HepG2 (cell line): ENCODE results near the gene TOMM6. TPM values are rescaled to one million over a fixed set of nuclear protein-coding genes. Genes with fewer than 3 reads are reported as not detected.

Experiments
- AHR ChIP-seq: IDR thresholded peaks from 2 replicates; pipeline ENCODE4 v1.6.1; 2018; ENCODE audit warnings: missing genetic modification reagents, missing compliant biosample characterization
- FIP1L1 ChIP-seq: fragments of 200-400 bp; formaldehyde crosslinking; IDR thresholded peaks from 2 replicates; pipeline ENCODE4 v1.6.1; 2018; ENCODE audit warnings: low read depth, mild to moderate bottlenecking, low read length, moderate library complexity, borderline replicate concordance; ENCODE audit not compliant: insufficient read depth
- FOXP4 ChIP-seq: sonication (generic); formaldehyde crosslinking; IDR thresholded peaks from 2 replicates; pipeline ENCODE4 v1.4.0; 2020; ENCODE audit warnings: missing genetic modification reagents
- HOXA9 ChIP-seq: sonication (generic); formaldehyde crosslinking; IDR thresholded peaks from 2 replicates; pipeline ENCODE4 v1.8.1; 2022; ENCODE audit warnings: missing genetic modification reagents, mild to moderate bottlenecking, moderate library complexity, borderline replicate concordance
- MED1 ChIP-seq: sonication (generic); formaldehyde crosslinking; IDR thresholded peaks from 2 replicates; pipeline ENCODE4 v1.4.0; 2020; ENCODE audit warnings: missing genetic modification reagents
- MIXL1 ChIP-seq: IDR thresholded peaks from 2 replicates; pipeline ENCODE4 v1.6.1; 2016
- SOX13 ChIP-seq, 3 experiments: fragments of 450-650 bp in 1 of 3; sonication (generic) in 1 of 3; formaldehyde crosslinking in 1 of 3; IDR thresholded peaks in 2 of 3; conservative IDR thresholded peaks in 1 of 3; 2 replicates each; pipeline versions ENCODE4 v1.5.0 to v1.6.1; 2016 to 2020; ENCODE audit warnings: antibody characterized with exemption in 1 of 3, mild to moderate bottlenecking in 1 of 3, missing compliant biosample characterization in 1 of 3, missing genetic modification reagents in 1 of 3, moderate library complexity in 1 of 3
- SP1 ChIP-seq, 2 experiments: fragments of 450-650 bp in 1 of 2; sonication (generic) in 1 of 2; formaldehyde crosslinking in 1 of 2; IDR thresholded peaks; 2 replicates each; pipeline versions ENCODE4 v1.4.0 to v1.6.1; 2016 to 2020; ENCODE audit warnings: missing genetic modification reagents in 1 of 2
- ZBTB26 ChIP-seq: IDR thresholded peaks from 2 replicates; pipeline ENCODE4 v1.6.1; 2016; ENCODE audit warnings: missing compliant biosample characterization, missing genetic modification reagents, borderline replicate concordance
- ZBTB42 ChIP-seq: sonication (generic); formaldehyde crosslinking; IDR thresholded peaks from 2 replicates; pipeline ENCODE4 v1.5.0; 2020; ENCODE audit warnings: mild to moderate bottlenecking, missing genetic modification reagents
- ZFP62 ChIP-seq: sonication (generic); formaldehyde crosslinking; IDR thresholded peaks from 2 replicates; pipeline ENCODE4 v1.4.0; 2020; ENCODE audit warnings: missing genetic modification reagents
- ZNF251 ChIP-seq: sonication (generic); formaldehyde crosslinking; IDR thresholded peaks from 2 replicates; pipeline ENCODE4 v1.9.0; 2021; ENCODE audit warnings: mild to moderate bottlenecking, missing genetic modification reagents
- ZNF629 ChIP-seq: sonication (generic); formaldehyde crosslinking; conservative IDR thresholded peaks from 2 replicates; pipeline ENCODE4 v1.5.0; 2020; ENCODE audit warnings: missing genetic modification reagents
- ZNF75D ChIP-seq: sonication (generic); formaldehyde crosslinking; IDR thresholded peaks from 2 replicates; pipeline ENCODE4 v1.8.1; 2023; ENCODE audit warnings: missing genetic modification reagents, mild to moderate bottlenecking, borderline replicate concordance
- ZNF768 ChIP-seq: sonication (generic); formaldehyde crosslinking; IDR thresholded peaks from 2 replicates; pipeline ENCODE4 v1.4.0; 2020; ENCODE audit warnings: missing genetic modification reagents
- ZNF816 ChIP-seq: sonication (generic); formaldehyde crosslinking; IDR thresholded peaks from 2 replicates; pipeline ENCODE4 v1.8.0; 2022; ENCODE audit warnings: missing genetic modification reagents, mild to moderate bottlenecking, borderline replicate concordance
- ZNF839 ChIP-seq: sonication (generic); formaldehyde crosslinking; IDR thresholded peaks from 2 replicates; pipeline ENCODE4 v1.4.0; 2020; ENCODE audit warnings: missing genetic modification reagents, mild to moderate bottlenecking, borderline replicate concordance
- polyA plus RNA-seq, 8 experiments: library from polyadenylated mRNA; depleted of rRNA in 3 of 8; stranded (reverse) in 7 of 8; unstranded in 1 of 8; fragments of >200 nt; fragmentation: Illumina TruSeq in 4 of 8; extraction: Trizol in 4 of 8; gene quantifications; 2 replicates each; pipeline versions ENCODE4 v1.2.1 to v1.2.3, GENCODE V29; 2011 to 2016; ENCODE audit warnings: low read depth in 4 of 8, missing spikeins in 1 of 8, mixed read lengths in 1 of 8; ENCODE audit not compliant: insufficient read depth in 1 of 8
- total RNA-seq, 5 experiments: library from RNA; depleted of rRNA; stranded (reverse); fragments of >200 nt; fragmentation: Illumina TruSeq; extraction: Trizol; gene quantifications; 2 replicates each; pipeline ENCODE4 v1.2.3, GENCODE V29; 2016; ENCODE audit warnings: low read depth in 1 of 5
- TF ChIP-seq, protein P1 (sequence below): sonication (generic); formaldehyde crosslinking; IDR thresholded peaks from 2 replicates; pipeline ENCODE4 v1.5.1; 2020; ENCODE audit warnings: mild to moderate bottlenecking, missing genetic modification reagents, borderline replicate concordance
- TF ChIP-seq, protein P2 (sequence below): sonication (generic); formaldehyde crosslinking; IDR thresholded peaks from 2 replicates; pipeline ENCODE4 v1.4.0; 2020; ENCODE audit warnings: mild to moderate bottlenecking, missing genetic modification reagents

TOMM6 gene
- total and polyA plus RNA-seq, 2 of the 13 experiments (the other 11 are each of a cell fraction or from before 2014, with no cell fraction given): 320 to 321 TPM

DNA sequence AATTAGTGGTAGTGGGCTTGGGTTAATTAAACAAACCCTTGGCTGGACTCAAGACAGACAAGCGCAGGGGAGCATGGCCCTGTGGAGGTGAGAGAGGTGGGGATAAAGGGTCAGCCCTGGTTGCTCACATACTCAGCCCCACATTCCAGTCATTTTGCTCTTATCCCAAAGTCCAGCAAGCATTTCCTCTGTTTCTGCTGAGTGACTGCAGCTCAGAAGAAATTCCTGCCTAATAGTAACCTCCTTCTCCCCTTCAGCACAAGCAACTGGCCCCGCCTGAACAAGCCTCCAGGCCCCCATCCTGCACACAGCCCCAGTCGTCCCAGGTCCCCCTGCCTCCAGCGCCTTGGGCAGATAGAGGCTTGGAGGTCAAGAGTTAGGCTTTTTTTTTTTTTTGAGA lies 48.5 kb upstream of the TOMM6 start (continued):
- TF ChIP-seq, protein P1, sequence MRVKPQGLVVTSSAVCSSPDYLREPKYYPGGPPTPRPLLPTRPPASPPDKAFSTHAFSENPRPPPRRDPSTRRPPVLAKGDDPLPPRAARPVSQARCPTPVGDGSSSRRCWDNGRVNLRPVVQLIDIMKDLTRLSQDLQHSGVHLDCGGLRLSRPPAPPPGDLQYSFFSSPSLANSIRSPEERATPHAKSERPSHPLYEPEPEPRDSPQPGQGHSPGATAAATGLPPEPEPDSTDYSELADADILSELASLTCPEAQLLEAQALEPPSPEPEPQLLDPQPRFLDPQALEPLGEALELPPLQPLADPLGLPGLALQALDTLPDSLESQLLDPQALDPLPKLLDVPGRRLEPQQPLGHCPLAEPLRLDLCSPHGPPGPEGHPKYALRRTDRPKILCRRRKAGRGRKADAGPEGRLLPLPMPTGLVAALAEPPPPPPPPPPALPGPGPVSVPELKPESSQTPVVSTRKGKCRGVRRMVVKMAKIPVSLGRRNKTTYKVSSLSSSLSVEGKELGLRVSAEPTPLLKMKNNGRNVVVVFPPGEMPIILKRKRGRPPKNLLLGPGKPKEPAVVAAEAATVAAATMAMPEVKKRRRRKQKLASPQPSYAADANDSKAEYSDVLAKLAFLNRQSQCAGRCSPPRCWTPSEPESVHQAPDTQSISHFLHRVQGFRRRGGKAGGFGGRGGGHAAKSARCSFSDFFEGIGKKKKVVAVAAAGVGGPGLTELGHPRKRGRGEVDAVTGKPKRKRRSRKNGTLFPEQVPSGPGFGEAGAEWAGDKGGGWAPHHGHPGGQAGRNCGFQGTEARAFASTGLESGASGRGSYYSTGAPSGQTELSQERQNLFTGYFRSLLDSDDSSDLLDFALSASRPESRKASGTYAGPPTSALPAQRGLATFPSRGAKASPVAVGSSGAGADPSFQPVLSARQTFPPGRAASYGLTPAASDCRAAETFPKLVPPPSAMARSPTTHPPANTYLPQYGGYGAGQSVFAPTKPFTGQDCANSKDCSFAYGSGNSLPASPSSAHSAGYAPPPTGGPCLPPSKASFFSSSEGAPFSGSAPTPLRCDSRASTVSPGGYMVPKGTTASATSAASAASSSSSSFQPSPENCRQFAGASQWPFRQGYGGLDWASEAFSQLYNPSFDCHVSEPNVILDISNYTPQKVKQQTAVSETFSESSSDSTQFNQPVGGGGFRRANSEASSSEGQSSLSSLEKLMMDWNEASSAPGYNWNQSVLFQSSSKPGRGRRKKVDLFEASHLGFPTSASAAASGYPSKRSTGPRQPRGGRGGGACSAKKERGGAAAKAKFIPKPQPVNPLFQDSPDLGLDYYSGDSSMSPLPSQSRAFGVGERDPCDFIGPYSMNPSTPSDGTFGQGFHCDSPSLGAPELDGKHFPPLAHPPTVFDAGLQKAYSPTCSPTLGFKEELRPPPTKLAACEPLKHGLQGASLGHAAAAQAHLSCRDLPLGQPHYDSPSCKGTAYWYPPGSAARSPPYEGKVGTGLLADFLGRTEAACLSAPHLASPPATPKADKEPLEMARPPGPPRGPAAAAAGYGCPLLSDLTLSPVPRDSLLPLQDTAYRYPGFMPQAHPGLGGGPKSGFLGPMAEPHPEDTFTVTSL (CRISPR knock-in tag): no peak
- TF ChIP-seq MED1: peak; percentile 40; the same call in 1 of the 2 replicates
- TF ChIP-seq ZNF251 (CRISPR knock-in tag): no peak
- TF ChIP-seq ZNF839 (CRISPR knock-in tag): no peak
- TF ChIP-seq ZNF75D (CRISPR knock-in tag): no peak
- TF ChIP-seq ZBTB42 (CRISPR knock-in tag): no peak
- no peak for TF ChIP-seq AHR (CRISPR knock-in tag)
- no peak for TF ChIP-seq ZNF768 (CRISPR knock-in tag)
- TF ChIP-seq ZFP62 (CRISPR knock-in tag): no peak
- TF ChIP-seq ZNF629 (CRISPR knock-in tag): no peak
- no peak for TF ChIP-seq HOXA9
- TF ChIP-seq SOX13 (IDR thresholded peaks at IDR 0.05): no peak
- TF ChIP-seq SOX13 (CRISPR knock-in tag; conservative IDR thresholded peaks at IDR 0.05 in 1 of 2, IDR thresholded peaks at IDR 0.05 in 1 of 2): no peak
- no peak for TF ChIP-seq ZBTB26 (CRISPR knock-in tag)
- TF ChIP-seq, protein P2, sequence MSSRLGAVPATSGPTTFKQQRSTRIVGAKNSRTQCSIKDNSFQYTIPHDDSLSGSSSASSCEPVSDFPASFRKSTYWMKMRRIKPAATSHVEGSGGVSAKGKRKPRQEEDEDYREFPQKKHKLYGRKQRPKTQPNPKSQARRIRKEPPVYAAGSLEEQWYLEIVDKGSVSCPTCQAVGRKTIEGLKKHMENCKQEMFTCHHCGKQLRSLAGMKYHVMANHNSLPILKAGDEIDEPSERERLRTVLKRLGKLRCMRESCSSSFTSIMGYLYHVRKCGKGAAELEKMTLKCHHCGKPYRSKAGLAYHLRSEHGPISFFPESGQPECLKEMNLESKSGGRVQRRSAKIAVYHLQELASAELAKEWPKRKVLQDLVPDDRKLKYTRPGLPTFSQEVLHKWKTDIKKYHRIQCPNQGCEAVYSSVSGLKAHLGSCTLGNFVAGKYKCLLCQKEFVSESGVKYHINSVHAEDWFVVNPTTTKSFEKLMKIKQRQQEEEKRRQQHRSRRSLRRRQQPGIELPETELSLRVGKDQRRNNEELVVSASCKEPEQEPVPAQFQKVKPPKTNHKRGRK: no peak
- no peak for TF ChIP-seq FIP1L1
- TF ChIP-seq ZNF816 (CRISPR knock-in tag): no peak
- TF ChIP-seq SP1 (IDR thresholded peaks at IDR 0.05): no peak
- no peak for TF ChIP-seq SP1 (CRISPR knock-in tag; IDR thresholded peaks at IDR 0.05)
- no peak for TF ChIP-seq MIXL1 (CRISPR knock-in tag)
- peak; percentile 48; the same call in 1 of the 2 replicates for TF ChIP-seq FOXP4 (CRISPR knock-in tag)
